HS-5 (cell line): Measurements from ENCODE around the gene ASB16.

Experiments
- DNase-seq: peaks from one replicate; pipeline ENCODE4 v3.0.0-alpha.2; 2012; ENCODE audit warnings: low read depth

The ASB16 gene

DNA sequence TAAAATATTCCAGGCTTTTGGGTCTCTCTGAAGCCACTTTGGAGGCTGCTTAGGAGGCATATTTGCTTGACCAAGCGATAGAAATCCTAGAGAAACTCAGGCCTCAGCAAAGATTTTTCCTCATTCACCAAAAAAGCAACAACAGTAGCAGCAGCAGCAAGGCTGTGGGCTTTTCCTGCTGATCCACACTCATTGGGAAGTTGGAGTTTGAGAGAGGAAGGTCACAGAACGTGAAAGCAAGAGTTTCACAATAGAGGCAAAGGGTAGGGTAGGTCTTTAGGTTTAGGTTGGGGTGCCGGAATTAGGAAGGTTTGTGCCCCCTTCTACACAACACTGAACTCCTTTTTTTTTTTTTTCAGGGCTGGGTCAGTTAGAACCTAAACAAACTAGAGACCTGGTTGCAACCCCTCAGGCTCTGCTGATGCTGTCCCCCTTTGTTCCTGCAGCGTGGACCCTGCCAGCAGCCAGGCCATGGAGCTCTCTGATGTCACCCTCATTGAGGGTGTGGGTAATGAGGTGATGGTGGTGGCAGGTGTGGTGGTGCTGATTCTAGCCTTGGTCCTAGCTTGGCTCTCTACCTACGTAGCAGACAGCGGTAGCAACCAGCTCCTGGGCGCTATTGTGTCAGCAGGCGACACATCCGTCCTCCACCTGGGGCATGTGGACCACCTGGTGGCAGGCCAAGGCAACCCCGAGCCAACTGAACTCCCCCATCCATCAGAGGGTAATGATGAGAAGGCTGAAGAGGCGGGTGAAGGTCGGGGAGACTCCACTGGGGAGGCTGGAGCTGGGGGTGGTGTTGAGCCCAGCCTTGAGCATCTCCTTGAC is 18.3 kb downstream of the ASB16 start:
- no peak for DNase-seq

DNA sequence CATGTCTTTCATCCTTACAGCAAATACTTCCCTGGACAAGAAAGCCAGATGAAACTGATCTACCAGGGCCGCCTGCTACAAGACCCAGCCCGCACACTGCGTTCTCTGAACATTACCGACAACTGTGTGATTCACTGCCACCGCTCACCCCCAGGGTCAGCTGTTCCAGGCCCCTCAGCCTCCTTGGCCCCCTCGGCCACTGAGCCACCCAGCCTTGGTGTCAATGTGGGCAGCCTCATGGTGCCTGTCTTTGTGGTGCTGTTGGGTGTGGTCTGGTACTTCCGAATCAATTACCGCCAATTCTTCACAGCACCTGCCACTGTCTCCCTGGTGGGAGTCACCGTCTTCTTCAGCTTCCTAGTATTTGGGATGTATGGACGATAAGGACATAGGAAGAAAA is 20.0 kb downstream of the ASB16 start:
- no peak for DNase-seq

DNA sequence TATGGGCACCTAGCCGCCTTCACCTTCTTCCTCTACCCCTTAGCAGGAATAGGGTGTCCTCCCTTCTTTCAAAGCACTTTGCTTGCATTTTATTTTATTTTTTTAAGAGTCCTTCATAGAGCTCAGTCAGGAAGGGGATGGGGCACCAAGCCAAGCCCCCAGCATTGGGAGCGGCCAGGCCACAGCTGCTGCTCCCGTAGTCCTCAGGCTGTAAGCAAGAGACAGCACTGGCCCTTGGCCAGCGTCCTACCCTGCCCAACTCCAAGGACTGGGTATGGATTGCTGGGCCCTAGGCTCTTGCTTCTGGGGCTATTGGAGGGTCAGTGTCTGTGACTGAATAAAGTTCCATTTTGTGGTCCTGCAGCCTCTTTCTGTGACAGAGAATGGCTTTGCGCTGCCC is 20.9 kb downstream of the ASB16 start:
- DNase-seq, result no peak

DNA sequence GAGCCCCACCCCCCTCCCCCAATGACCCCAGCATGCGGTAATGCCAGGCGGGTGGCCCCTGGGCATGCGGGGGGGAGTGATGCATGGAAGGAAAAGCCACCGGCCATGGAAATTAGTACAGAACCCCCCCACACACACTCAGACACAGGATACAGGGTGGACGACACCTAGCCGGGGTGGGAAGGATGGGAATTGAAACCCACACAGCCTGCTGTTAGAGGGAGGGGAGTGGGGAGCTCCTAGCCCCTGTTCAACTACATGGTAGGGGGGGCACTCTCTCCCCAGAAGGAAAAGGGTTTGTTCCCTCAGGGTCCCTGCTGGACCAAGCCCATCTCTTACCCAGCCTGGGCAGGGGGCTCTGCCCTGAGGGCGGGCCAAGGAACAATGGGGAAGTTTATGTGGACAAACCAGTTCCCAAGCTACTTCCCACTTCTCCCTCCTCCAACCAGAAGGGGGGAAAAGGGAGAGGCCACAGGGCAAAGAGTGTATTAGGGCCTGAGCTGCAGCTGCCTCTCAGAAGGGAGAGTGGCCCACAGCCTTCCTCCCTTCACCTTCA is 21.5 kb downstream of the ASB16 start:
- DNase-seq, result no peak

DNA sequence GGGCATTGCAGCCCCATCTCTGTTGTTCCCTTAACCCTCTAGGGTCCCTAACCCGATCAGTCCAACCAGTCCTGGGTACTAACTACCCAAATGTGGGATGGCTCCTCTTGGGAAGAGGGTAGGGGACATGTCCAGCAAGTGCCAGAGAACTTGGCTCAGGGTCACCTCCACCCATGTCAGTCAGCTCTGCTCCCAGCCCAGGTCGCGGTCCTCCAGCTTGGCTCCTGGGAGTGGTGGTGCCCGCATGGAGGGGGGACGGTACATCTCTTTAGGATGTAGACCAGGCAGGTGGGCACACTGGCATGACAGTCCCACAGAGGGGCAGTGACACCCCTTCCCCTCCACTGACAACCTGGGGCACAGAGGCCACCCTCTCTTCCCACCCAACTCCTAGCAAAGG is 22.2 kb downstream of the ASB16 start:
- no peak for DNase-seq

DNA sequence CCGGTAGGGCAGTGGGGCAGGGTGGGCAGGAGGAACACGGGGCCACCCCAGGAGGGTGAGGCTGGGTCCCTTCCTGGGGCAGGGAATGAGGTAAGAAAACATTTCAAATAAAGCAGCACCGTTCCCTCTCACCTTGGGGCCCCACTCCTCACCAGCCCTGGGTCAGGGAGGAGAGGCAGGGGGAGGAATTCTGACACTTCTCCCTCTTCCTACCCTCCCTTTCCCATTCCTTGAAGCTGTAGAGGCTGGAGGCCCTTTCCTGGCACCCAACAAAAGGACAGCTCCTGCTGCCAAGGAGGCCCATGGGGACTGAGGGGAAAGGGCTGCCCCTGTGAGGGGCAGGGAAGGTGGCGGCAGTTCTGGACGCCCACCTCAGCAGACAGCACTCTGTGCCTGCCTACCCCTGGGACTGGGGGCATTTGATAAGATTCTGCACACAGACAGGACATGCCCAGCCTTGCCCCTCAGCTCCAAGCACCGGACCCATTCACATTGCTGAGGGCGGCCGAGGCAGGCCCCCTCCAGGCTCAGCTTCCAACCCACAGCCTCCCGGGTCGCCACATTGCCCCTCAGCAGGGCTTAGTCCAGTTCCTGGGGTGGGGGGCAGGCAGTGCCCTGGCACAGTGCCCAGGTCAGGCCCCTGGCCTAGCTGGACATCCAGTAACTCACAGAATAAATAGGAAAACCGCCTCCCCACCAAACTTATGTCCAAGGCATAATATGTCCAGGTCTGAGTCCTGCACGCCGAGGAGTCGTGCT is 23.0 kb downstream of the ASB16 start:
- no peak for DNase-seq

DNA sequence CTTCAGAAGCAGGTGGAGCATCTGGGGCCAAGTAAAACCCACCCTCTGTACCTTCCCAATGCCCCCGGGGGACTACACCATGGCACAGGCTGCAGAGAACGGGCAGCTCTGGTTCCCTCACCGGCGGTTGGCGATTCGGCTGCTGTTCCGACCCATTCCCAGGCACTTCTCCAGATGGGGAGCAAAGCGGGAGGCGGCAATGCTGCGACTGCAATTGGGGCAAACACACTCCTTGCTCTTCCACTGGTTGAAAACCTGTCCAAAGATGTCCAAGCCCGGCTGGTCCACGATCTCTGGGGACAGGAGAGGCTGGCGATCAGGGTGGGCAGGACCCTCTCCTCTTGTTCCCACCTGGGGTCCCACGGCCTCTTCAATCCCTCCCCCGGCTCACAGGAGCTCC is 26.6 kb downstream of the ASB16 start:
- DNase-seq, result no peak

DNA sequence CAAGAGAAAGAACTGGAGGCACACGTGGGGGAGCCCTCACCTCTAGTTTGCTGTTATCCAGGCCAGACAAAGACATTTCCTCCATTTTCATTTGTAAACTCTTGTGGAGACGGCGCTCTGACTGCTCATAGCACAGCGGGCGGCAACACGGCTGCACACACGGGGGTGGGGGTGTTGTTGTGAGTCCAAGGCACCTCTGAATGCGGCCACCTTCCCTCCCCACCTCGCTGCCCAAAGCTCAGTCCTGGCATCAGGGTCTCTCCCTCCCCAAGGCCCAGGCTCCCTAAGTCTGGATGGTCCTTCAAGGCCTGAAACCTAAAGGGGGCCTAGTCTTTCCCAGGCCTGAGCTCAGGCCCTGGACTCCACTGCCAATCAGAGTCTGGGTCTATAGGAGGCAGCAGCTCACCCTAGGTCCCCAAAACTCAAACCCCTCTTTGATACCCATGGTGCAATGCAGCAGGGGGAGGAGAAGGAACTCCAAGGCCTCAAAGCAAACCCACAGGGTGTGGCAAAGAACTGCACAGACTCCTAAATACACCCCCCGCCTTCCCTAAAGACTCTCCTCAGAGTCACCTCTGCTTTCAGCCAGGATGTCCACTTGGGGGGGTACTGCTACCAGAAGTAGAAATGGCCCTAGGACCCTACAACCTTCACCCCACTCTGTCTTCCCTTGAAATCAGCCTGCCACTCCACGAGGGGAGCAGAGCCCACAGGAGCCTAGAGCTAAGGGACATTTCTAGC is 27.6 kb downstream of the ASB16 start:
- DNase-seq, result no peak

DNA sequence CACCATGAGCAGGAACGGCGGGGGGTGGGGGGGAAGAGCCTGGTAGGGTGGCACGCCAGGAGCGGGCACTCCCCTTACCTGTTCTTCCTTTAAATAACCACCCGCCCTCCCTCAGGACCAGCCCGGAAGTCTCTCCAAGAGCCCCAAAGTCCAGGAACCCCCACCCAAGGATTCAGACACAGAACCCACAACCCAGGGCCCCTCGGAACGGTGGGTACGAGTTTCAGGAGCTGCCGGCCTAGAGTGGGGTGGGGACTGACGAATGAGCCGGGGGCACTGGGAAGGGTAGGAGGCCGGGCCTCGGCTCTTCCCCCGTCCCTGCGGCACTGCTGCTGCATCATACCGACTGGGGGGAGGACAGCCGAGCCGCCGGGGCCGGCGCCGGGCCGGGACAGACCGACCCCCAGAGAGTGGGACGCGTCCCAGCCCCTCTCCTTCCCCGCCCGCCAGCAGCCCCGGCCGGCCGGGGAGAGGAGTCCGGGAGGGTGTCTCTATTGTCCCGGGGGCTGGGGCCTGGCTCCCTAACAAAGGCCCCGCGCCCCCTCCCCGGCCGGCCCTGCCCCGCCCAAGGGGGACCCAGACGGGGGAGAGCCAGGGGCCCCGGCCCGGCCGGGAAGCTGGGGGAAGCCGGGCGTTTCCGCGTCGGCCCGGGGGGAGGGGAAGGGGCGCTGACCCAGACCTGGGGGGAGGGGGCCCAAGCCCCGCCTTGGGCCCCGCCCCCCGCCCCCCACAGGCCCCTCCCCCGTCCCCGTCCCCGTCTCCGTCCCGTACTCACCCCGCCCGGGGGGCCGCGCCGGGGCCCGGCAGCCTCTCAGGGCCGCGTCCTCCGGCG is 28.4 kb downstream of the ASB16 start:
- no peak for DNase-seq

DNA sequence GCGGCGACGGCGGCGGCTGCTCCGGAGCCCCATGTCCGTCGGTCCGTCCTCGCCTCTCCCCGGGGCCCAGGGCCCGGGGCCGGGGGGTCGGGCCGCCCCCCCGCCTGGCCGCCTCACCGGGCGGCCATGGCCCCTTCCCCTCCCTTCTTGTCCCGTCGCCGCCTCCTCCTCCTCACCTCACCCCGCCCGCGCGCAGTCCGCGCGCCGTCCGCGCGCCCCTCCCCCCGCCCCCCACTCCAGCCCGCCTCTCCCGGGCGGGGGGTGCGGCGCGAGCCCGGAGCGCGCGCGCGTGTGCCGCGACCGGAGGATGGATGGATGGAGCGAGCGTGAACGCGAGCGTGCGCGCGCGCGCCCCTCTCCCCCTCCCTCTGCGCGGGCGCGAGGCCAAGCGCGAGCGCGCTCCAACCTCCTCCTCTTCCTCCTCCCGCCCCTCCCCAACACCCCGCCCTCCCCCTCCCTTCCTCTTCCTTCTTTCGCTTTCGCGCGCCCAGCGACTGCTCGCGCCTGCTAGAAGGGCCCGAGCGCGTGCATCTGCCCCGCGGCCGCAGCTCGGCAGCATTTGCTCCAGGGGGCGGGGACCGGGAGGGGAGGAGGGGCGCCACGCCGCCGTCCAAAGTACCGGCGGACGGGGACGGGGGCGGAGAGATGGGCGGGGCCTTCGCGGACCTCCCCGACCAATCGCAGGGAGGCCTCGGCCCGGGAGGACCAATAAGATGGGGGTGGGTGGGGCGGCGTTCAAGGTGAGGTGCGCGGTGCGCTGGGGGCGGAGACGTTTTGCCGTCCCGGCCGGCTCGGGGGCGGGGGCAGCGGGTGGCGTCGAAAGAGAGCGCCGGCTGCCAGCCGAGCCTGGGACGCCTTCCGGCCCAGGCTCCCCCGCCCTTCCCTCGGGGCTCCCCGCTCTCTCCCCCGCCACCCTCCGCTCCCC is 29.3 kb downstream of the ASB16 start, which contains the start of gene ATXN7L3:
TSS of gene ATXN7L3 (minus strand) at position 332 of the 925 bp plus-strand sequence. CDS start 1,814 bp downstream, outside the sequence.
- DNase-seq, result peak; percentile 82

DNA sequence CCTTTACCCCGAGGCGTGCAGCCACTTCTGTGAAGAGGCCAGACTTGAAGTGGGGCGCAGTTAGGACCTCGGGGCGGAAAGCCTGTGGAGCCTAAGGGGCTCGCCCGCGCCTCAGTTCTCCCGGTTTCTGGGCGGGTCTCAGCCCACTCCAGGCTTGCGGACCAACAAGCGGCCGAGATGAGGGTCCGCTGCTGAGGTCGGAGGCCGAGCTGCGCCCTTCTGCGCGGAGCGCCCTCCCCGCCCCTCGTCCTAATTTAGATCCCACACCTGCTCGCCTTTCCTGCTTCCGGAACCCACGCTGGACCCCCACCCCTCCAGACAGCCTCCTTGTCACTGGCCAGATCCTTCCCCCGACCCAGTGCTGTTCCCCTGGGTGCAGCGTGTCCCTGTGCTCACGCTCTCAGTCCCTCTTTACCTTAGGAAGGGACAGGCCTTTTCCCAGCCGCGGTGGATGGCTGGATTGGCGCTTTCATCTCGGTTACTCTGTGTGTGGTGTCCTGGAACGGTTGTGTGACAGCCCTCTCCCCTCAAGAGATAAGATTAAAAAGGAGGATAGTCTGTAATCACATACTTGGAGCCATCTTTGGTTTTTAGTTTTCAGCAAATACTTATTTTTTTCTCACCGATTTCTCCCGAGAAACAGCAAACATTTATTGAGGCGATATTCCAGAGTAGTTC is 30.1 kb downstream of the ASB16 start:
- no peak for DNase-seq

DNA sequence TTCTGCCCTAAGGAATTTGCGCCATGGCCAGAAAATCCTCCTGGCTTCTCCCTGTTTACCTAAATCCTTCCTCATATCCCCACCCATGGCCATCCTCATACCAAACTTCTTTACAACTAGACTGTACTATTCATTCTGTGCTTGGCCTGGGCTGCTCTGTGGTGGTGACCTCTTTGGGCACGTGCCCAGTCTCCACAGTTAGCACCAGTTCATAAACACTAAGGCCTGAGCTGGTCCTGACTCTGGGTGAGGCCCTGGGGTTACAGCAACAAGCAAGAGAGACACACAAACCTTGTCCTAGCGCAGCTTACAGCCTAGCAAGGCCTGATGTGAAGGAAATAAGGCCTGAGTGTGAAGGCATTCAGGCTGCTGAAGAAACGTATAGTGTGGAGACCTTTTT is 32.3 kb downstream of the ASB16 start:
- no peak for DNase-seq

DNA sequence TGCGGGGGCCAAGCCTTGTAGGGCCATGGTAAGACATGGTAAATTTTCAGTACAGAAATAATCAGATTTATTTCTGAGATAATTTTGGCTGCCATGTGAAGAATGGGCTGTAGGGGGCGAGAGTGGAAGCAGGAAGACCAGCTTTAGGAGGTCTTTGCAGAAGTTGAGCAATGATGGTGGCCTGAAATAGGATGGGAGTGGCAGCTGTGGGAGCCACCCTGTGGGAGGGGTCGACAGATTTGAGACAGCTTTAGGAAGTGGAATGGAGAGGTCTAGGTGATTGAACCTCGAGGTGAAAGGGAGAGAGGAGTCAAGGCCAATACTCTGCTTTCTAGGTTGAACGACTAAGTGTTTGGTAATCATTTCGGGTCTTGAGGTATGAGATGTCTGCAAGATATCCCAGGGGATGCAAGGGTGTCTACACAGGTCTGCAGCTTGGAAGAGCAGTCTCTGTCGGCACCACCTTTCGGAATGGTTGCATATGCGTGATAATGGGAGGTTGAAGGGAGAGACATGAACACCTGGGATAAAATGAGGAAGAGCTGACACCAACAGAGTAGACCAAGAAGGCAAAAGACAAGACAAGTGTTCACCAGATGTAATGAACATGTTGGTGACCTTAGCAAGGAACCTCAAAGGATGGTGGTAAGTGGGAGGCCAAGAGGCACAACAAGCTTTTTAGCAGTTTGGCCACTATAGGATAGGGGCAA is 33.4 kb downstream of the ASB16 start:
- DNase-seq, result no peak

DNA sequence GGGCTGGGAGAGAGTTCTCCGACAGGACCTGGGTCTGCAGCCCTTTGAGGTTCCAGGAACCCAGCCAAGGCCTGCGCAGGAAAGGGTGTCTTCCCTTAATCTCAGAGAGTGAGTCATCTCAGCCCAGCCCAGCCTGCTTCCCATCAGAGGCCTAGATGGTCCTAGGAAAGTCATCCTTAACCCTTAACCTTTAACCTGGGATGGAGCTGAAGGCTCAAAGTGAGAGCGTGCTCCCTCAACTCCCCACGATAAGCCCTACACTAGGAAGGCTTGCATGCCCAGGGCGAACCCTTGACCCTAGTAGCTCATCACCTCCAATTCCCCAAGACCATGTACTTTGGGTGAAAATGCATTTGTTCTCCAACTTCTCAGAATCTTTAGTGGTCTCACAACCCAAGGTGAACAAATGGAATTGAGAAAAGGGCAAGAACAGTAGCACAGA is 34.0 kb downstream of the ASB16 start:
- no peak for DNase-seq

DNA sequence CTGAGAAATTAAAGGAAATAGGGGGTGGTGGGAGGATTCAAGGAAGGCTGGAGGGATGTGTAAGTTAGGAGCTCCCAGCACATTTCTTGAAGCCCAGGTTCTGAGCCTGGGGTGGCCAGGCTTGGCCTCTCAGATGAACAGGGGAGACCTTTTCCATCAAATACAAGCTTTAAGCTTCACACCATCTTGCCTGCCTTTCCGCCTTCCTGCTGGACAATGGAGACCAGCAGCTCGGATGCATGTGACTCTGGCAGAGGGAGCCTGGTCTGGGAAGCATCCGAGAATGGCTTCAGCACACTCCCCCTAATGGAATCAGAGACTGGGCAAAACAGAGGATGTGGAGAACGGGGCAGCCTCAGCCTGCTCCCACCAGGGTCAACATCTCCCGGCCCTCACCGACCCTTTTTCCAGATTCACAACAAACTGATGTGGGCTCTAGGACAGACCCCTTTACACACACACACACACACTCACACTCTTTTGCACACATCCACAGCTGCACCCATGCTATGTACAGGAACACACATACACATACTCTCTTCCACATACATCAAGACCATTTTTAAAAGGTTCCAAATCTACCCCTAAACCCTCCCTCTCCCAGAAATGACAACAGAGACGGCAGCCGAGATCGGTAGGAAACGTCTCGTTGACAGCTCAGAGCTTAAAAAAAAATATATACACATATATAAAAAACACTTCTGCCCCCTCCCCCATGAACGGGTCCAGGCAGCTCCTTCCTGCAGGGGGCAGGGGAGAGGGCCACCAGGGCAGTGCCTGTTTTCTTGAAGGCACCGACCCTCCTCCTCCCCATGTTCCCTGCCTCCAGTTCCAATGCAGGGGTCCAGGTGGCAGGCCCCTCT is 35.7 kb downstream of the ASB16 start:
- DNase-seq, result no peak

DNA sequence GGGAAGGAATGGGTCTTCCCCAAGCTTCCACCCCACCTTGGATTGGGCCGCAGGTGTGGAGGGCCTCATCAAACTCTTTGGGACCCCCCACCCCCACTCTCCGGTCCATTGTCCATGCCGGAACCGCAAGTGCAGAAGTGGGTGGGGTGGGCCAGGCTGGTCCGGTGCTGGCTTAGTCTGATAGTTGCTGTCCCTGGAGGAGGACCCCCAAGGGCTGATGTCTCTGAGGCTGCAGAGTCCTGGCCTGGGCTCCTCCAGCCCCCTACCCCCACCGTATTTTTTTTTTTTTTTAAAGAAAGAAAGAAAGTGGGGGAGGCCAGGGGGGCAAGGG is 36.3 kb downstream of the ASB16 start:
- no peak for DNase-seq

DNA sequence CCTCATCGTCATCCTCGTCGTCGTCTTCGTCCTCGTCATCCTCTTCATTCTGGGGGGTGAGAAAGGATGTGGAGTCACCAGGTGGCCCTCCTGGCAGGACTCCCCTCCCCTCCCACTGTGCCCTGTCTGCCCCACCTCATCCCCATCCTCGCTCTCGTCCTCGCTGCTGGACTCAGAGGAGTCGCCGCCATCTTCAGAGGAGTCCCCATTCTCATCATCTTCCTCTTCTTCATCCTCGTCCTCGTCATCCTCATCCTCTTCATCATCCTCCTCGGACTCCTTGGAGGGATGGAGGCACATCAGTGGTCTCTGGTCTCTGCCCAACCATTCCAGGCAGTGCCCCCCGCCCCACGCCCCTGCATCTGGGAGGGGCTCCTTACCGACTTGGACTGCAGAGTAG is 36.8 kb downstream of the ASB16 start:
- no peak for DNase-seq

DNA sequence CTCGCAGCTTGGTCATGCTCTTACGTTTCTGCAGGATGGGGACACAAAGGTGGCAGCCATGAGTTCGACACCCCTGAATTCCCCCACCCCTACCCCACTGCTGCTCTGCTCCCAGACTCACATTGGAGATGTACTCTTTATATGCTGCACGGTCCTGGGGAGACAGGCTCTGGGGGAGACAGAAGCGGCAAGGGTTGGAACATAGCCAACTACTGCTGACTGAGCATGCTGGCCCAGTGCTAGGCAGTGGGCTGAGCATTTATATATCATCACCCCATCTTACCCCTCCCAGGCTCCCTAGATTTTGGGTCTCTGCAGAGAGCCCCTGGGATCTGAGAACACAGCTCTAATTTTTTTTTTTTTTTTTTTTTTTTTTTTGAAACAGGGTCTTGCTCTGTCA is 37.2 kb downstream of the ASB16 start:
- no peak for DNase-seq
